Ovary (tissue), 3 donors: ENCODE measurements around the gene ZMIZ1.

Source experiments
- CTCF ChIP-seq, 3 donors: fragments of 450-650 bp in 2 of 3; fragments of 200-600 bp in 1 of 3; IDR thresholded peaks; one replicate each; pipeline versions ENCODE4 v1.5.1 to v1.8.0; 2016 to 2022; ENCODE audit warnings: antibody characterized with exemption in 3 of 3, mild to moderate bottlenecking in 1 of 3
- EP300 ChIP-seq: sonication (generic); formaldehyde crosslinking; IDR thresholded peaks from one replicate; pipeline ENCODE4 v1.6.1; 2017; ENCODE audit warnings: antibody characterized with exemption
- POLR2A ChIP-seq: fragments of 450-650 bp; IDR thresholded peaks from one replicate; pipeline ENCODE4 v1.6.1; 2017; ENCODE audit warnings: antibody characterized with exemption, mild to moderate bottlenecking, moderate library complexity
- donor health status: DM: no; HTN: no; CAD: no.

- TF ChIP-seq CTCF (IDR thresholded peaks at IDR 0.05) (no peak), POLR2A (no peak), EP300 (no peak)
Observed at GRCh38 chr10:79358811-79359210, 290.0 kb downstream of the ZMIZ1 start.
